Heart left ventricle (tissue), 13 donors: ENCODE results near the gene STYX.

Experiments used
- POLR2A ChIP-seq, 2 donors: fragments of 450-650 bp; IDR thresholded peaks; one replicate each; pipeline ENCODE4 v1.6.1; 2017; ENCODE audit warnings: antibody characterized with exemption in 2 of 2, mild to moderate bottlenecking in 2 of 2, moderate library complexity in 2 of 2
- TF ChIP-seq, protein P1 (sequence below), 12 donors: fragments of 200-600 bp; sonication (generic) in 4 of 12; IDR thresholded peaks; one replicate each; pipeline versions ENCODE4 v1.5.0 to v1.8.0; 2018 to 2022; ENCODE audit warnings: antibody characterized with exemption in 12 of 12, mild to moderate bottlenecking in 5 of 12
- donor health status: ischemic (EF 13 %, LVEDD 7.1; RV severe dilation, severe dysfunction).
- donor health status: DM: no; HTN: yes; CAD: no.
- donor health status: DM: no; HTN: no; CAD: no.
- donor health status: ischemic (EF 25% LVEDD 6.9; RV normal size, moderate dysfunction).
- donor health status: ischemic (EF 25% LVEDD 5.7; RV mildly dilated, moderate dysfunction).
- donor health status: ischemic (EF 35%, LVEDD 5.7; RV mildly dilated, moderate dysfunction).
- donor health status: nonischemic (EF 11% LVEDD 7.7; RV severe dilation, severe dysfunction).
- donor health status: DM: yes; HTN: yes; CAD: no.
- donor health status: PGD.
- donor health status: ischemic (EF 29% LVEDD 5.4; RV normal size, mild dysfunction).
- donor health status: nonischemic (EF 23%, LVEDD 6.1; RV moderate dilation, normal function).

GRCh38 chr14:52690983-52691760 is 38.8 kb upstream of the STYX start:
- TF ChIP-seq, protein P1, sequence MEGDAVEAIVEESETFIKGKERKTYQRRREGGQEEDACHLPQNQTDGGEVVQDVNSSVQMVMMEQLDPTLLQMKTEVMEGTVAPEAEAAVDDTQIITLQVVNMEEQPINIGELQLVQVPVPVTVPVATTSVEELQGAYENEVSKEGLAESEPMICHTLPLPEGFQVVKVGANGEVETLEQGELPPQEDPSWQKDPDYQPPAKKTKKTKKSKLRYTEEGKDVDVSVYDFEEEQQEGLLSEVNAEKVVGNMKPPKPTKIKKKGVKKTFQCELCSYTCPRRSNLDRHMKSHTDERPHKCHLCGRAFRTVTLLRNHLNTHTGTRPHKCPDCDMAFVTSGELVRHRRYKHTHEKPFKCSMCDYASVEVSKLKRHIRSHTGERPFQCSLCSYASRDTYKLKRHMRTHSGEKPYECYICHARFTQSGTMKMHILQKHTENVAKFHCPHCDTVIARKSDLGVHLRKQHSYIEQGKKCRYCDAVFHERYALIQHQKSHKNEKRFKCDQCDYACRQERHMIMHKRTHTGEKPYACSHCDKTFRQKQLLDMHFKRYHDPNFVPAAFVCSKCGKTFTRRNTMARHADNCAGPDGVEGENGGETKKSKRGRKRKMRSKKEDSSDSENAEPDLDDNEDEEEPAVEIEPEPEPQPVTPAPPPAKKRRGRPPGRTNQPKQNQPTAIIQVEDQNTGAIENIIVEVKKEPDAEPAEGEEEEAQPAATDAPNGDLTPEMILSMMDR (IDR thresholded peaks at IDR 0.05) = no peak
- no peak for TF ChIP-seq POLR2A (IDR thresholded peaks at IDR 0.05)
